DMS 273 (cell line): ENCODE measurements around the gene TLE4.
A peak's percentile ranks its signal among the peaks of the same experiment; 100 is the strongest.
"Not testable (repeated sequence)": the region's sequence is repeated elsewhere in the genome, so short reads cannot be mapped to it uniquely, and the experiment has no call there.

ENCODE experiments used
- DNase-seq: peaks from one replicate; lab custom pipeline; 2025; ENCODE audit not compliant: unreplicated experiment; lab: John Stamatoyannopoulos, UW

Gene TLE4

DNA sequence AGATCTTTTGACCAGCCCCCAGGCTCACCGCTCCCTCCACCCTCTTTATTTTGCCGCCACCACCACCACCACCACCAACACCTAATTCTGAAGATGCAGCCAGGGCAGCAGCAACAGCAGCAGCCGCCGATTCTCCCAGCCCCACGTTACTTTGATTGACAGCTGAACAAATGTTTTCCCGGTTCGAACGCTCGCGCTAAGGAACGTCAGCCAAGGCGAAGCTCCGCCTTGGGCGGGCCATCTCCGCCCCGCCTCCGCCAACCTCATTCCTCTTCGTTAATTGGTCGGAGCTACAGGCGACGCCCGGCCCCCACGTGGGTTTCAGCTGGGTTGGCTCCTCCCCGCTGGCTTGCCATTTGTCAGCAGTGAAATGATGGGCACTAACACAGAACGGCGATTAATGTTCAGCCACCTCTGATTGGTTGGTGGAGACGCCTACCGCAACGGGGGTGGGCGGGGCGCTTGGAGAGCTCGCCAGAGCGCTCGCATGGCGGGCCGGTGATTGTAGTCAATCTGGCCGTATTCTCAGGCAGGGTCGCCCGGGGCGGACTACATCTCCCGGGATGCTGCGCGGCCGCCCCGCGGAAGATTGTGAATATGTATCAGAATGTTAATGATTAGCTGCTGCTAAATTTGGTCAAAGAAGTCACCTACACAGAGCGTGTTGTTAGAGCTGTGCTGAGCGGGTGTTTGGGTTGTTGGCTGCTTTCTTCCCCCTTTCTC, at the start of gene TLE4:
Gene TLE4 (plus strand): TSS at position 657 of the 723 bp plus-strand sequence. CDS start 826 bp downstream, outside the sequence.
- peak; percentile 99 for DNase-seq

- DNase-seq: no peak
Observed at GRCh38 chr9:79522793-79523192, 49.0 kb upstream of the TLE4 start.

DNA sequence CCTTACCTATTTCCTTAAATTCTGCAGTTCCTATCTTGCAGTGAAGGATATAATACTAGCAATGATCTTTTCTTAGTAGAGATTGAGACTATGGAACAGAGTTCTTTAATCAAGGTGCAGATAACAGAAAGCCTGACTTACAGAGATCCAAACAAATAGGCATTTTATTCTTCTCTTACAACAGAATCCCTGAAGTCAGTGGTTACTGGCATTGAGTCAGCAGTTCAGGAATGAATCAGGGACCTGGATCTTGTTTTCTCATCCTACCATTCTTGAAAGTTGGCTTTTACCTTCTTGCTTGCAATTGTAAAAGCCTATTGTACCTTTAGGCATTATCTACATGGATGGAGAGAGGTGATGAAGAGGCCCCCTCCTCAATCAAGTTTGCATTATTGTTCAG, 47.5 kb upstream of the TLE4 start:
- no peak for DNase-seq

DNA sequence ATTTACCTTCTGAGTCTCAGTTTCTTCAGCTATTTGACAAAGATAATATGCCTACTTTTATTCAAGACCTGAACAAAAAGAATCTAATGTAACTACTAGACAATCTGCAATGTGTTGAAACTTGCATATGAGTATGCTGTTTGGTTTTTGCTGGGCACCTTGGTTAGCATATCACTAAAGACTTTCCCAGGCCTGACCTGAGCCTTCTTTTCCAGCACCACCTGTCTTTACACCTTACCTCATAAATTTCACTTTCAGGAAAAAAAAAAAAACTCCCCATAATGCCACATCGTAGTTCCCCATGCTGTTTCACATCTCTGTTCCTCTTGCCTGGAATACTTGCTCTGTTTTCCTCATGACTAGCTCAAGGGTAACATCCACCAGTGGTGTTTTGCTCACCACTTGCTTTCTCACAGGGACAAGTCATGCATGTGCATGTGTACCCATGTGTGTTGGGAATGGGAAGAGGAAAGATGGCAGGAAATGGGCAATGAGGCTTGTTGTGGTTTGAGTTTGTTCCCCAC, 45.6 kb upstream of the TLE4 start:
- DNase-seq: no peak

DNA sequence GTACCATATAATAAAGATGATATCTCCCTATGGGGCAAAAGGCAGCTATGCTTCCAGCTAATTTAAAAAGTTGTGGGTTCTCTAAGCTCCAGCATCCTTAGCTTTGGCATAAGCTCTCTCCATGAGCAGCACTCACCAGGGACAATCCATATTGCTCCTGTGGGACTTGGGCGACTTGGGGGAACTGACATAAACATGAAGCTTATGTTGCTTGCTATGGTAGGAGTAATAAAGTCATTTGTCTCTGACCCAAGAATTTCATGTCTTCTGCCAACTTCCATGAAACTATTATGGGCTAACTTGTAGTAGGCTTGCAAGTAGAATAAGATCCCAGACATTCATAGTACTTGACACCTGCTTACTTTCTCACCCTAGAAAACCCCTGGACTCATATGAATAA, 36.2 kb upstream of the TLE4 start:
- no peak for DNase-seq

DNA sequence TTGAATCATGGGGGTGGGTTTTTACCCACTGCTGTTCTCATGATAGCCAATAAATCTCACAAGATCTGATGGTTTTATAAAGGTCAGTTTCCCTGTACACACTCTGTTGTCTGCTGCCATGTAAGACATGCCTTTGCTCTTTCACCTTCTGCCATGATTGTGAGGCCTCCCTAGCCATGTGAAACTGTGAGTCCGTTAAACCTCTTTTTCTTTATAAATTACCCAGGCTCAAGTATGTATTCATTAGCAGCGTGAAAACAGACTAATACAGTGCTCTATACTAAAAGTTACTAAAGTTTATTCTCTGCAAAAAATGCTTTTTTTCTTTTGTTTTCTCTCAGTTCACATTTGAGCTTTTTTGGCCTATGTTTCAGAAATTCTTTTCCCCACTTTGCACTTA, 33.9 kb upstream of the TLE4 start:
- DNase-seq: no peak

GRCh38 chr9:79542735-79543620, 28.8 kb upstream of the TLE4 start:
- peak; percentile 2 for DNase-seq

GRCh38 chr9:79544375-79544774, 27.4 kb upstream of the TLE4 start:
- not testable (repeated sequence) for DNase-seq

GRCh38 chr9:79551586-79551985, 20.2 kb upstream of the TLE4 start:
- DNase-seq: no peak

- DNase-seq: no peak
Observed at GRCh38 chr9:79551994-79552393, 19.8 kb upstream of the TLE4 start.

DNA sequence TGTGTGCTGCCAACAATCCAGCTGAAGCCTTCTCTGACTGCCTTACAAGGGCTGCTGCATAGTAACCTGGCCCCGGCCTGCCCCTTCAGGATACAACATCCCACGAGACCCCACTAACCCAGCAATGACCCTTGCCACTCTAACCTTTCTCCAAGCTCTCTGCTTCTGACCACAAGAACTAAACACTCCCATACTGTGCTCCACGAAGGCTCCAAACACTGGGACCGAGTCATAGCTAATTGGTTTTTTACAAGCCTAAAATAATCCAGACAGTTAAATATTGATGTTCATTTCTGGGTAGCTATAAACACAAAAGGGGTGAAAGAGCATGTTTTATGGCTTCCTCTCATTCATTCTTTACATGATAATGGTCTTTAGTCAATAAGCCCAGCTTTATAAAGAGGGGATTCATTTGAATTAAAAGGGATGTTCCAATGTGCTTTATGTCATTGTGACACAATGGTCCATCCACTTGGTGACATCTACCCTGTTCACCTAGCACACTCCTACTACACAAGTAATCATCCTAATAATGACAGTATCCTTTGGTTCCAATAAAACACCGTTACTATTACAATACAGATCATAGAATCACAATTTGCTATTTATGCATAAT, 16.2 kb upstream of the TLE4 start:
- DNase-seq: no peak

DNA sequence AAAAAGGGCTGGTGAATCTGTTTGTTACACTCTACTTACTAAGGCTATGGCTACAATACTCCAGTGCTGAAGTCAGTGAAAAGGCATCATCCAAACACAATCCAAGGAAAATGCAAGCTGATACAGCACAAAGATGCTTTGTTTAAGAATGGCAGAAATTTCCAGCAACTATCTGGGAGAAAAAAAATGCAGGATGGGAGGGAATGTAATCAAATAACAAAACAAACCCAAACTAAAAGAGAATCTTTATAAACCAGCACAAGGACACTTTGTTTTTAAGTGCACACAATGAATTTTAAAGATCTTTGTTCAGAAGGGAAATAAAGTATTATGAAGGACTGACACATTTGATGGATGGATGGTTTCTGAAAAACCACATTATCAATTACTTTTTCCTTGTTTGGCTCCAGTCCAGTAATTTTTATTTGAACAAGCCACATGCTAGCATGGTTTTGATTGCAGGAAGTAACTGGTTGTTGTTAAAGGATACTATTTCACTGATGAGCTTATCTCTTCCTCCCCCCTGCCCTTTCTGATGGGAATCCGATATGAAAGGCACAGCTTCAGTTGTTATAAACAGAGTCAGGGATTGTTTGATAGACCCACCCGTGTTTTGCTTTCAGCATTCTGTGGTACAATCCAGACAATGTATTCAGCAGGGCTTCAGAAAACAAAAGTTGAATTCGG, 12.1 kb upstream of the TLE4 start:
- DNase-seq: peak; percentile 26

- DNase-seq: no peak
Observed at GRCh38 chr9:79562749-79563386, 8.9 kb upstream of the TLE4 start.

GRCh38 chr9:79564105-79564504, 7.7 kb upstream of the TLE4 start:
- no peak for DNase-seq

DNA sequence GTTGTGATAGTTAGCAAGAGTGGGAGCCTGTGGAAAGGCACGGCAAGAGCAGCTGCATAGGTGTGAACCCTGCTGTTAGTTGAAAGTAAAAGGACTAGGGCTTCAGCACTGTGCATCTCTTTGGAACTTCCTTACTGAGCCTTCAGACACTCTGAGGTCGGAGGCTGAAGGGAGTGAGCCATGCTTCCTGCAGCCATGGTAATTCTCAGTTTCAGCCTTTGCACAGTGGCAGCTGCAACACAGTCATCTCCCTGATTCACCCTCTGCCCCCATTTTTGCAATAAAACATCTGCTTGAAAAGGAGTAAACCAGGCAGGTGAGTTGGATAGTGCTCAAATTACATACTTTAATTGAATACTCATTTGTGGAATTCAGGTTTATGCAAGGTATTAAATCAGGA, 6.5 kb upstream of the TLE4 start:
- no peak for DNase-seq

DNA sequence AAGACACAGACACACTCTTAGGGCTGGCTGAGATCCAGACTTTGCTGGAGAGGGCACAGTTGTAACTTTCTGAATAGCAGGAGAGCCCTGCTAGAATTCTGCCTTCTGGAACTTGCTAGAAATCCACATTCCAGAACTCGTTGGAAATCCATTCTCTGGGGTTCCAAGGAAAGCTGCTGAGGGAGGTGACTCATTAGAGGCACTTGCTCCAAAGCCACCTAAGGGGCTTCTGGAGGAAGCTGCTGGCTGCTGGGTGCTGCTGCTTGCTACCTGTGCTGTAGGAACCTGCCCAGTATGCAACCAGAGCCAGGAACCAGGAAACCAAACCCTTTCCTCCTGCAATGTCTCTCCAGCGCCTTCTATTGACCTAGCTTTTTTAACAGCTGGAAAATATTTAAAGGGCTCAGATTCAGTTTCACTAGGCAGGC, 4.1 kb upstream of the TLE4 start:
- DNase-seq: peak; percentile 9

GRCh38 chr9:79568337-79569101, 3.2 kb upstream of the TLE4 start:
- peak; percentile 7 for DNase-seq

DNA sequence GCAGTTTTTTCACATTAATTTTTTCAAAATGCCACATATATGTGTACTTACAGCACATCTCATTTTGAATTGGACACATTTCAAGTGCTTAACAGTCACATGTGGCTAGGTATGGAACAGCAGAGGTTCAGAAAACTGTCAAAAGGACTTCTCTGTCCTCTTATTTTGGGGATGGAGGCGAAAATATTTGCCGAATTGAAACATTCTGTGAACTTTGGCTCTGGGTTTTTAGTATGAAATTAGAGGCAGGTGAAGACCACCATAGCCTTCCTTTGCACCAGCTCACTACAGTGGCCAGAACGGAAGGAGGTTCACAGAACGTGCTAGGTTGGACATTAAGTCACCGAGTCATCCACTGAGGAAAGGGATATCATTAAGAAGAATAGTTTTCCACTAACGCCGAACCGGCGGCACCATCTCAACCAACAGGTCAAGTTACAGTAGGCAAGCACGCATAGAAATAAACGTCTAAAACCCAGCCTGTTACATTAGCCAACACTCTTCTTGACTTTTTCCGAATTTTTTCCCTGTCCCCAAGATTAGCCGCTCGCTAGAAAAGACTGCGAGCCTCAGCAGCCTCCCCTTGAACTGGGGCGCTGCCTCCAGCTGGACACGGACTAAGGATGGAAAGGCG, 1.8 kb upstream of the TLE4 start:
- no peak for DNase-seq
